Tibial nerve (tissue), 3 donors: ENCODE measurements around the gene PLAC8L1.

Experiments used
- EP300 ChIP-seq, 2 donors: sonication (generic); formaldehyde crosslinking; IDR thresholded peaks; one replicate each; pipeline ENCODE4 v1.6.1; 2017; ENCODE audit warnings: antibody characterized with exemption in 2 of 2, mild to moderate bottlenecking in 1 of 2
- POLR2A ChIP-seq, 2 donors: fragments of 450-650 bp; IDR thresholded peaks; one replicate each; pipeline ENCODE4 v1.6.1; 2017; ENCODE audit warnings: antibody characterized with exemption in 2 of 2, mild to moderate bottlenecking in 2 of 2, moderate library complexity in 2 of 2

DNA sequence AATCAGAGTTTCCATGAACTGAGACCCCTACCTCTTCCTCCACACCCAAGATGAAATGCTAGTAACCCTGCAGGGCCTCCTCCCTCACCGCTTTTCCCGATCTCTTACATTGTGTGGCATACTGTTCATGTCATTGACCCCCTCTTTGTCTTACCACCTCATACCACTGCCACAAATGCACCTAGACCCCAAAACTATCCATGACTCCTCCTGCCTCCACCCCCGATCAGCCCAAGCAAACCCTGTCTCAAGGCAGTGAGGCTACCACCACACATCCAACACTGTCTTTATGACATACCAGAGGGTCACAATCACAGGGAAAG lies 55.7 kb downstream of the PLAC8L1 start:
- TF ChIP-seq POLR2A (IDR thresholded peaks at IDR 0.05) = no peak
- no peak for TF ChIP-seq EP300 (IDR thresholded peaks at IDR 0.05)
